CD4-positive, alpha-beta T cell treated with Interferon gamma for 1 hour (primary cell): ENCODE measurements around the gene OR5L2.
"Not testable (repeated sequence)": the region's sequence is repeated elsewhere in the genome, so short reads cannot be mapped to it uniquely, and the experiment has no call there.

Experiments used
- DNase-seq: peaks from one replicate; pipeline ENCODE4 v3.0.0-alpha.2; 2020

OR5L2 gene

DNA sequence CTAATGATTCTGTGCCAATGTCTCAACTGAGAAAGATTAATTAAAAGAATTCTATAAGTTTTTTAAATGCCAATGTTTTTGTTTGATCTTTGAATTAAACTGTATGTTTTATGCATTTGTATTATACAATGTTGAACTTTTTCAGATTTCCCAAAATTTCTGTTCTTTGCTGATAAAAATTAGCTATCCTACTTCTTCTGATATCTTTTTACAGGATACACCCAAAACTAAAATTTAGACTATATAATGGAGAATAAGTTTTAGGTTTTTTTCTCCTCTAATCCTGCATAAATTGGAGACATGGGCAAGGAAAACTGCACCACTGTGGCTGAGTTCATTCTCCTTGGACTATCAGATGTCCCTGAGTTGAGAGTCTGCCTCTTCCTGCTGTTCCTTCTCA is at the start of gene OR5L2:
Gene OR5L2, plus strand, starts transcription at position 301 of the 400 bp plus-strand sequence. Its CDS starts 0 bp downstream, at position 301.
- DNase-seq: no peak

DNA sequence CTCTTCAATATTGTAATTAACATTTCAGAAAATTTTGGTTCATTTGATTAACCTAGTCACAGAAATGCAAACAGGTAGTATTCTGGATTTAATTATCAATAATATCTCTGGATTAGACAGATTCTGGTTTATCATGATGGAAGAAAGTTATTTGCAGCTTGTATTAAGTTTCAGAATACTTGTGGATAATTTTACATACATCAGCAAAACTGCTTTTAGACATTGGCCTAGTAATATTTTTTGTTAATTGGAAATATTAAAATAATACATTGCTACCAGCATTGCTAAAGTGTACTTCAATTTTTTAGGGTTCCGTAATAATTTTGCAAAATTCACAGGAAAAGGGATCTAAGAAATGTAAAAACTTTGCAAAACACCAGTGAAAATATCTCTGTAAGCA is 35.4 kb upstream of the OR5L2 start:
- no peak for DNase-seq

DNA sequence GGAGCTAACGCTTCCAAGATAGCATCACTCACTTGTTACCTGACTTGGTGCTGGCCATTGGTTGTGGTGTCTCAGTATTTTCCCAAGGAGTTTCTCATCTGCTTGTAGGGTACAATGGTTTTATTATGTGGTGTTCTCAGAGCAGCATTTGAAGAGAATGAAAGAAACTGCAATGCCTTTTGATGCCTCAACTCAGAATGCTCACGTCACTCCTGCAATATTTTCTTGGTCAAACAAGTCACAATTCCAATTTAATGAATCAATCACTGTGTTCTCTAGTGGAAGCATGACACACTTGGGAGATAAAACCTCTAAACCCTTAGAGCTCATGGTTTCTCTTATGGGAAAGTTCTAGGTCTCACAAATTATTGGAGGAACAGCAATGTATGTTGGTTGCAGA is 33.7 kb upstream of the OR5L2 start:
- DNase-seq: no peak

DNA sequence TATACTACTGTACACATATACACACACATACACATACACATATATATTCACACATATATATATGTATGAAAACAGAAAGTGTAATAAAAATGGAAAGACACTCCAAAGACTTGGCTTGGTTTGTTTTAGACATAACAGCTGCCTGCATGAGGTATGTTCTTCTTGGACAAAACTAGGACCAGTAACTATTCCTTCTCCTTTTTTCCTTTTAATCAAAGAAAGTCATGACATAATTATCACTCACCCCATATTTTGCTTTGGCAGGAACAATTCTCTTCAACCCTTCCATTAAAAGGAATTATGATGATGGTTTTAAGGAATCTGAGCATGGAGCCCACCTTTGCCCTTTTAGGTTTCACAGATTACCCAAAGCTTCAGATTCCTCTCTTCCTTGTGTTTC is 31.8 kb upstream of the OR5L2 start, which contains the start of gene OR5D14:
Gene OR5D14, plus strand, starts transcription at position 301 of the 400 bp plus-strand sequence. Its CDS starts 0 bp downstream, at position 301.
- no peak for DNase-seq

DNA sequence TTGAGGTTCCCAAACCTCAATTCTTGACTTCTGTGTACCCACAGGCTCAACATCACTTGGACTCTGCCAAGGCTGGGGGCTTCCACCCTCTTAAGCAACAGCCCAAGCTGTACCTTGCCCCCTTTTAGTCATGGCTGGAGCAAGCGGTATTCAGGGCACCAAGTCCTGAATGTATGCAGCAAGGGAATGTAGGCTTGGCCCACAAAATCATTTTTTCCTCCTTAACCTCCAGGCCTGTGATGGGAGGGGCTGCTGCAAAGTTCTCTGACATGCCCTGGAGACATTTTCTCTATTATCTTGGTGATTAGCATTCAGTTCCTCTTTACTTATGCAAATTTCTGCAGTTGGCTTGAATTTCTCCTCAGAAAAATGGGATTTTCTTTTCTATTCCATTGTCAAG is 20.8 kb upstream of the OR5L2 start:
- no peak for DNase-seq

DNA sequence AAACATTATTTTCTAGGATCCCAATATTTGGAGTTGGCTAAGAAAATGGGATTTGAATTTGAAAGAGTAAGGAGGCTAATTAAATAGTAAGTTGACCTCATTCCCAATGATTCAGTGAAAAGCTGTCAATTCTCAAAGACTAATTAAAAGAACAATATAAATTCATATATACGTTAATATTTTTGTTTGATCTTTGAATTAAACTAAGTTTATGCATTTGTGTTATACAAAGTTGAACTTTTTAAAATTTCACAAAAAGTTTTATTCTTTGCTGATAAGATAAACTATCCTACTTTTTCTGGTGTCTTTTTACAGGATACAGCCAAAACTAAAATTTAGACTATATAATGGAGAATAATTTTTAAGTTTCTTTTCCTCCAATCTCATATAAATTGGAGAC is 16.0 kb upstream of the OR5L2 start, which contains the start of gene OR5L1:
Gene OR5L1, plus strand, starts transcription at position 301 of the 400 bp plus-strand sequence. CDS start 100 bp downstream, outside the sequence.
- no peak for DNase-seq

DNA sequence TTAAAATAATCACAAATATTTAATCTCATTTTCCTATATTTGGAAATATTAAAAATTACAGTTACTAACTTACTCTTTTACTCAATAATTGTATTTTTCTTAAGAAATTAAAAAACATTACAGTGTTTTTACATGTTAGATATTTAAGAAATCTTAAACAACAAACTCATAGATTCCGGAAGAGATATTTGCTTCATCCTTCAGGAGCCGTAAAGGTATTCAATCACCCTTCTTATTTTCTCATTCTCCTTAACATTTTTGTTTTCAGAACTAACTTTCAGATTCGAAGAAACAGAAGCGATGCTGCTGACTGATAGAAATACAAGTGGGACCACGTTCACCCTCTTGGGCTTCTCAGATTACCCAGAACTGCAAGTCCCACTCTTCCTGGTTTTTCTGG is 7.7 kb upstream of the OR5L2 start, which contains the start of gene OR5D18:
Gene OR5D18, plus strand, starts transcription at position 301 of the 400 bp plus-strand sequence. Its CDS starts 0 bp downstream, at position 301.
- no peak for DNase-seq

DNA sequence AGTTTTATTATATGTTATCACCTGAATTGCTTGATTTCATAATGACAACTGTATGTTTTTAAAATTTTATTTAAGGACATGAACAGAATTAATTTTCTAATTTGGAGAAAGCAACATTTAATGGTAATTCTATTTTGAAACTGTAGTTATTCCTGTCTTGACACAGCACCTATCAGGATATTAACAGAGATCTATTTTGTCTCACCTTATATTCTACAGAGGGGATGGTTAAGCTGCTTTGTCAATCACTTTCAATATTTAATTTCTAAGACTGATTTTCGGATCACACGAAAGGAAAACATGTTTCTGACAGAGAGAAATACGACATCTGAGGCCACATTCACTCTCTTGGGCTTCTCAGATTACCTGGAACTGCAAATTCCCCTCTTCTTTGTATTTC is 11.4 kb downstream of the OR5L2 start, which contains the start of gene OR5D16:
Gene OR5D16, plus strand, starts transcription at position 301 of the 400 bp plus-strand sequence. Its CDS starts 0 bp downstream, at position 301.
- DNase-seq: no peak

DNA sequence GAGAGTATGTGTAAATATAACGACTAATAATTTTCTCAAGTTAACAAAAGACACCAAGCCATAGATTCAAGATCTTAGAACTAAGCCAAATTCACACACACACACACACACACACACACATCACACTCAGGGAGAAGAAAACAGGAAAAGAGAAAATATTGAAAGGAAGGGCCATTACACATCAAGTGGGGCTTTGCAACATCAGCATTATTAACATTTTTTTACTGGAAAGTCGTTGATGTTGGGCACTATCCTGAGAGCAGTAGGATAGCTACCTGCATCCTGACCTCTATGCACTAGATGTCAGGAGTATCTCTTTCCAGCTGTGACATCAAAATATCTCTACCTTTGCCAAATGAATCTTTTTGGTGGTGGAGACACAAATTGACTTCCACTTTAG is 20.4 kb downstream of the OR5L2 start:
- no peak for DNase-seq

DNA sequence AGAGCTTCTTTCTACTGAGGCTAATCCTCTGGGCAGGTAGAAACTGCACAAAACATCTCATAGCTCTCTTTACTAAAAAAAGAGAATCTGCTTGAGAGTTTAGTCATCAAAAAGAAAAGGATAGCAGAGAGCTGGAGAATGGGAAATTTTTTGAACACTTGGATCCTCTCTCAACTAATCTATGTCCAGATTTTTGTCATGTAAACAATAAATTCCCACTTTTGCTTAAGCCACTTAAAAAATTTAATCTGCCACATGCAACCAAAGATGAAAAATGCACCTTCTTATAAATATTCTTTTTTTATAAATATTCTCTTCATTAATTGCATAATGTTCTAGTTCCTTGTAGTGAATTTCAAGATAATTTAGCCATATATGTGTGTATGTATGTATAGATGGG is 22.0 kb downstream of the OR5L2 start:
- DNase-seq: no peak

DNA sequence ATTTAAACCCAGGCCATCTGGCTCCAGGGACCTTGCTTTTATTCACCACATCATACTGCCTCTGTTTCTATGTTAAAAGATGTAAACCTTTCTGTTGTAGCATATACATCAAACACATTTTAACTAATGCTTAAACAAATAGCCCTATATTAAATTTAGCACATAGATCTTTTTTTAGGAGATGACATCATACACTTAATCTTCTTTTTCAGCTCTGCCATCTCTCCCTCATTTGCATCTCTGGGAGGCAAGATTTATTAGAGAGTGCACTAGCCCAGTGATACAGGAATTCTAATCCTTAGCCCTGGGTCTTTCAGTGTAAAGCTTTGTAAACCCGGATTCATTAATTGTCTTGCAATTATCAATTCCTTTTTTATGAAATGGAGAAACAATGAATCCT is 25.1 kb downstream of the OR5L2 start:
- no peak for DNase-seq

DNA sequence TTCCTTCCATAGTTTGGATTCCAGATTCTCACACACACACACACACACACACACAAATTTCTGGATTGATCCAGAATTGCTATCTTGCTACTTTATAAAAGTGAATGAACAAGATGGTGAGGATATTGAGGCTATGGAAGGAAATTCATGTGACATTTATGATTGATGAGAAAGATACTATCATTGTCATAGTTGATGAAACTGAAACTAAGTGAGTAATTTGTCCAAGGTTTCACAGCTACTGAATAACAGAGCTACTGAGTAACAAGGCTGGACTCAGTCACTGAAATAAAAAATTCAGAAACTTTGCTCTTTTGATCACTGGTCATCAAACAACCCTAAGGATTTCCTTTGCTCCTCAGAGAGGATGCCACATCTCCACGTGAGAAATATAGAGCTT is 27.7 kb downstream of the OR5L2 start:
- no peak for DNase-seq

DNA sequence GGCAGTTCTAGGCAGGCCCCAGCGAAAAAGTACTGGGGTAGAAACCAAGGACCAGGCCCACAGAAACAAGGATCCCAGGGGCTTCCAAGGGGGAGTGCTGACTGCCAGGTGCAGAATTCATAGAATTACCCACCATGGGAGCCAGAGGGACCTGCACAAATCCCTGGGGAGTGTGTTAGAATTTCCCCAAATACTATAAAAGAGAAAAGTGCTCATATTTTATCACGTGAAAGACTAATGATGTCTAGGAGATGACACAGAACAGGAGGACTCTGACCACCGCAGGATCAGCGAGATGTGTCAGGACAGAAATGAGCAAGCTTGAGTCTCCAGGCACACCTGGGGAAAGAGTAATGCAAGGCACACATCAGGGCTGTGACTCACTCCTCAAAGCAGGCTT is 40.3 kb downstream of the OR5L2 start:
- DNase-seq: not testable (repeated sequence)

DNA sequence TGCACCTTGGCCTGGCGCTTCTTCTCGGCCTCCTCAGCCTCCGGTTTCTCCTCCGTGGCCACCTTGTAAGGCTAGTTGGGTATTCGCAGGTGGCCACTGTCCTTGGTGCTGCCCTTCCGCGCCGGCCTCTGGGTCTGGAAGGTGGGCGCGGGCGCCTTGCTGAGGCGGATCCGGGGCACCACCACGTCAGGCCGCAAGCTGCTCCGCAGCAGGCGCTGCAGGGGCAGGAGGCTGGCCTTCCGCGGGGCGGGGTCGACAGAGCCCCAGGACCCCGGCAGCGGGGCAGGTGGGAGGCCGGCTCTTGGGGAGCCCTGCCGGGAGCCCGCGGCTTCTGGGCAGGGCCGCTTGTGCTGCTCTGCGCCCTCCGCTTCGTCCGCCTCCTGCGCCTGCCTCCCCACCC is 45.7 kb downstream of the OR5L2 start:
- not testable (repeated sequence) for DNase-seq

DNA sequence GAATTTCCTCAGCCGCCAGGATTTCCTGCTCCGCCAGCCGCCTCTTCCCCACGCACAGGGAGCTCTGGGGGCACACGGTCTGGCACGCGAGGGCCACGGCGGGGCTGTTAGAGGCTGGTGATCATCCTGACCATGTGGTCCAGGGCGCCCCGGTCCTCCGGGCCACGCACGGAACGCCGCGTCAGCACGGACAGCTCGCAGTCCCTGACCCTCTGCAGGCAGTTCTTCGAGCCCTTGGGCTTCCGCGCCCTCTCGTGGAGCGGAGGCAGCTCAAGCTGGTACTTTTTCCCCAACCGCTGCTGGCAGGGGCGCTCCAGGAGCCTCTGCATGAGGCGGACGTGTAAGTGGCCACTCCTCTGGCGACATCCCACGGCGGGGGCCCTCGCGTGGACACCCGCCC is 46.1 kb downstream of the OR5L2 start:
- DNase-seq: not testable (repeated sequence)
